22Rv1 (cell line): ENCODE results near the gene ENOSF1.

Experiments used
- H3K27ac ChIP-seq: fragments of 450-650 bp; 2 replicates; pipeline ENCODE4 v1.5.1; 2017
- ZFX ChIP-seq: fragments of 450-650 bp; IDR thresholded peaks from 2 replicates; pipeline ENCODE4 v1.6.1; 2017; ENCODE audit warnings: antibody characterized with exemption, borderline replicate concordance
- TF ChIP-seq, protein P1 (sequence below): fragments of 450-650 bp; IDR thresholded peaks from 2 replicates; pipeline ENCODE4 v1.5.1; 2017; ENCODE audit warnings: mild to moderate bottlenecking

ENOSF1 gene

DNA sequence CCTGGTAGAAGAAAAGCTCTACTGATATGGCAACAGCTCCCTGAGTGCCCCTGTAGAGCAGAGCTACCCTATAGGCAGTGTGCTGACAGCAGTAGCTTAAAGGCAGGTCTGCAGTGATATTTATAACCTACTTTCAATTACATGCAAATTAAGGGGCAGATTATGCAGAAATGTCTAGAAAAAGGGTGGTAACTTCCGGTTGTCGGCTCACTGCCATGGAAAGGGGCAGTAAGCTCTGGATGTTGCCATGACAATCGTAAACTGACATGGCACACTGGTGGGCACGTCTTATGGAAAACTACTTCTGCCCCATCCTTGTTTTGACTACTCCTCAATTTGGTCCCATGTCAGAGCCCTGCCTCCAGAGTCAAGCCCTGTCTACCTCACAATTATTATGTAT is 57.8 kb downstream of the ENOSF1 start:
- TF ChIP-seq ZFX, result no peak
- TF ChIP-seq, protein P1, sequence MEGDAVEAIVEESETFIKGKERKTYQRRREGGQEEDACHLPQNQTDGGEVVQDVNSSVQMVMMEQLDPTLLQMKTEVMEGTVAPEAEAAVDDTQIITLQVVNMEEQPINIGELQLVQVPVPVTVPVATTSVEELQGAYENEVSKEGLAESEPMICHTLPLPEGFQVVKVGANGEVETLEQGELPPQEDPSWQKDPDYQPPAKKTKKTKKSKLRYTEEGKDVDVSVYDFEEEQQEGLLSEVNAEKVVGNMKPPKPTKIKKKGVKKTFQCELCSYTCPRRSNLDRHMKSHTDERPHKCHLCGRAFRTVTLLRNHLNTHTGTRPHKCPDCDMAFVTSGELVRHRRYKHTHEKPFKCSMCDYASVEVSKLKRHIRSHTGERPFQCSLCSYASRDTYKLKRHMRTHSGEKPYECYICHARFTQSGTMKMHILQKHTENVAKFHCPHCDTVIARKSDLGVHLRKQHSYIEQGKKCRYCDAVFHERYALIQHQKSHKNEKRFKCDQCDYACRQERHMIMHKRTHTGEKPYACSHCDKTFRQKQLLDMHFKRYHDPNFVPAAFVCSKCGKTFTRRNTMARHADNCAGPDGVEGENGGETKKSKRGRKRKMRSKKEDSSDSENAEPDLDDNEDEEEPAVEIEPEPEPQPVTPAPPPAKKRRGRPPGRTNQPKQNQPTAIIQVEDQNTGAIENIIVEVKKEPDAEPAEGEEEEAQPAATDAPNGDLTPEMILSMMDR, result no peak
- H3K27ac ChIP-seq, result no peak overlapping the region

DNA sequence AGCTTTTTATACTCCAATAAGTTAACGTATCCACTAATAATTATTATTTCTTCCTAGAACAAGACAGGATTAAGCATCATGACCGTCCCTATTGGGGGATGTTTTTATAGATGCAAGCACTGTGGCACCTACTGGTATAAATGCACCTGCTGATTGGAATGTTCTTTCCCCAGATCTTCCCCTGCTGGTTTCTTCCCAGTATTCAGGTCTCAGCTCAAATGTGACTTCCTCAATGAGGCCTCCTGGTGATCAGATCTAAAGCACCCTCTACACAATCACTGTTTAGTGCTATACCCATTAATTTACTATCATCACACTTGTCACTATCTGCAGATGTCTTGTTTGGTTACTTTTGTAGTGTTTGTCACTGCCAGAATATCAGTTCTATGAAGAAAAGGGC is 58.9 kb downstream of the ENOSF1 start:
- no peak overlapping the region for H3K27ac ChIP-seq
- TF ChIP-seq, protein P1, result no peak

DNA sequence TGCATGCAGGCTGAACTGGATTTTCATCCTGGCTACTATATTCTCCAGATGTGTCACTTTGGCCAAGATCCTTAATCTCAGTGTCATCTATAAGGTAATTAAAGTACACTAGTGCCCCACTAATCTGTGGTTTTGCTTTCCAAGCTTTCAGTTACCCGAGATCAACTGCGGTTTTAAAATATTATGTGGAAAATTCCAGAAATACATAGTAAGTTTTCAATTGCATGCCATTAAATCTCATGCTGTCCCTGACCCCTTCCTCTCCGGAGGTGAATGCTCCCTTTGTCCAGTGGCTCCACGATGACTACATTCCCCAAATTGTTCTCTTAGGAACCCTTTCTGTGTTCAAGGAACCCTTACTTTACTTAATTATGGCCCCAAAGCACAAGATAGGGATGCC is 60.3 kb downstream of the ENOSF1 start:
- no peak for TF ChIP-seq ZFX
- TF ChIP-seq, protein P1, result no peak
- H3K27ac ChIP-seq, result no peak overlapping the region

DNA sequence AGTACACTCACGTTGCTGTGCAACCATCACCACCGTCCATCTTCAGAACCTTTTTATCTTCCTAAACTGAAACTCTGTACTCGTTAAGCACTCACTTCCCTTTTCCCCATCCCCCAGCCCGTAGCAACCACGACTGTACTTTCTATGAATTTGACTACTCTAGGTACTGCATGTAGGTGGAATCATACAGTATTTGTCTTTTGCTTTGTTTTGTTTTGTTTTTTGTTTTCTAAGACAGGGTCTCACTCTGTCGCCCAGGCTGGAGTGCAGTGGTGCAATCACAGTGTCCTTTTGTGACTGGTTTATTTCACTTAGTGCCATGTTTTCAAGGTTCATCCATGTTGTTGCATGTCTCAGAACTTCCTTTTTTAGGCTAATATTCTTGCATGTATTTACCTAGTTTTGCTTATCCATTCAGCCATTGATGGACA is 62.0 kb downstream of the ENOSF1 start:
- peak overlapping the region; percentile 34 for H3K27ac ChIP-seq
- no peak for TF ChIP-seq ZFX
- TF ChIP-seq, protein P1, result no peak

DNA sequence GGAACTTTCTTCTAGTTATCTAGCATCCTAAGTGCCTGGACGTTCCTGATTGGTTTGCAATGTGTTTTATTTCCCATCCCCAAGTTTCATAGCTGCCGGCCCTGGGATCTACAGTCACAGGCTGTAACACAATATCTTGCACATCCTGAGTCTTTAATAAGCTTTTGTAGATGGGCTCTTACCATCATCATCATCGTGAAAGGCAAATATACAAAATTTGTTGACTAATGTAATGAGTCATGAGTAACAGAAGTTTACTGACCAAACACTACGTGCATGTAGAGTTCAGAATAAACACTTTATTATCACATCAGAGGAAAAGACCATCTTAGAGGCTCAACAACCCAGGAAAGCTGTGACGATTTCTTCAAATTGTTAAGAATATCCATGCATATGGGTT is 63.1 kb downstream of the ENOSF1 start:
- no peak for TF ChIP-seq ZFX
- TF ChIP-seq, protein P1, result no peak

DNA sequence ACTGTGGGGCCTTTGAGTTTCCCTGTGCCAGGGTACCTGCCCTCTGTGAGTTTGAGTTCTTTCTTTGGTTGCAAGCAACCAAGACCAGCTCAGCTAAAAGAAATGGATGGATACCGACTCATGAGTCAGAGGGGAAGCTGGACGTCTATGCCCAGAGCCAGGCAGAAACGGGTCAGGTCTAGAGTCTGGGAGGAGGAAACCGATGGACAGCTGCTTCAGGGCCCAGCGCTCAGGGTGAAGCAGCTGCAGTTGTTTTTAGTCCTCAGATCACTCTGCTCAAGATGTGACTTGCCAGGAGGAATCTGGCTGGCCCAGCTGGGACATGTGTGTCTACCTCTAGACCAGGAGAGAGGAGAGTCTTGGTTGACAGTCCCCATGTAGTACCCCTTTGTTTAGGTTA is 65.1 kb downstream of the ENOSF1 start:
- no peak overlapping the region for H3K27ac ChIP-seq
- TF ChIP-seq, protein P1, result no peak
- TF ChIP-seq ZFX, result no peak

More for the DNA sequence above, 63.1 kb downstream of the ENOSF1 start:
- peak overlapping the region; percentile 34 for H3K27ac ChIP-seq

DNA sequence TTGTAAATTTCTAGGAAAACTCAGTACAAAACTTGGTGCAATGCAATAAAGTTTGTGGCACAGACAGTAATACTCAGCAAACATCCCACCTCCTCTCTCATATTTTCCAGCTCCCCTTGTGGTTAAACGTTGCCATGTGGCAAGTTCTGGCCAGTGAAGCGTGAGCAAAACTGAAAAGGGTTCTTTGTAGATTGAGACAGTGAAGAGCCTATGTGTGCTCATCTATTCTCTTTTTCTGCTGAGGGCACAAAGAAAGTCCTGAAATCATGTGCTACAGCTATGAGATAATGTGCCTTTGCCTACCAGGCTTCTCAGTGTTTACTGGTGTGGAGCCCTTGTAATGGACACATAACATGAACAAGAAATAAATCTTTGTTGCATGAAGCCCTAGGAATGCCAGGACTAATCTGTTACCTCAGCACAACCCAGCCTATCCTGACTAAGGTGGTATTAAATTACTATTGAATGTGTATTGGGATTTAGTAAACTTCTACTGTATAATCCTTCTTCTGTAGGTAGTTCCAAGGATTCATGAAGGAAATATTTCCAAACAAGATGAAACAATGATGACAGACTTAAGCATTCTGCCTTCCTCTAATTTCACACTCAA is 67.9 kb downstream of the ENOSF1 start:
- TF ChIP-seq, protein P1, result no peak
- TF ChIP-seq ZFX, result no peak
- no peak overlapping the region for H3K27ac ChIP-seq
